Tibial artery (tissue), 4 donors: ENCODE results near the gene TIAM2.

Source experiments
- DNase-seq, 2 donors: peaks; one replicate each; pipeline ENCODE4 v3.0.0-alpha.2; 2019
- H3K27ac ChIP-seq, 2 donors: fragments of 200-600 bp; sonication (generic) in 1 of 2; 1 replicate in 1 of 2; 2 replicates in 1 of 2; pipeline ENCODE4 v1.5.1; 2018 to 2019; ENCODE audit warnings: mild to moderate bottlenecking in 1 of 2
- H3K27me3 ChIP-seq, 2 donors: fragments of 200-600 bp; sonication (generic) in 1 of 2; one replicate each; pipeline versions ENCODE4 v1.5.1 to v1.6.0; 2016 to 2019
- H3K36me3 ChIP-seq, 3 donors: fragments of 200-600 bp; sonication (generic) in 2 of 3; one replicate each; pipeline ENCODE4 v1.5.1; 2016 to 2019; ENCODE audit warnings: mild to moderate bottlenecking in 2 of 3
- H3K4me1 ChIP-seq, 4 donors: fragments of 200-600 bp; sonication (generic) in 2 of 4; 1 replicate in 3 of 4; 2 replicates in 1 of 4; pipeline ENCODE4 v1.5.1; 2016 to 2019
- H3K4me3 ChIP-seq, 2 donors: fragments of 200-600 bp; sonication (generic) in 1 of 2; 1 replicate in 1 of 2; 2 replicates in 1 of 2; pipeline ENCODE4 v1.5.1; 2018 to 2019; ENCODE audit warnings: mild to moderate bottlenecking in 2 of 2
- H3K9me3 ChIP-seq, 3 donors: fragments of 200-600 bp; sonication (generic) in 1 of 3; one replicate each; pipeline ENCODE4 v1.5.1; 2016 to 2019
- CTCF ChIP-seq, 2 experiments: fragments of 200-600 bp in 1 of 2; fragments of 450-650 bp in 1 of 2; IDR thresholded peaks; one replicate each; pipeline ENCODE4 v1.5.1; 2017 to 2019; ENCODE audit warnings: antibody characterized with exemption in 2 of 2, mild to moderate bottlenecking in 1 of 2, moderate library complexity in 1 of 2
- intact Hi-C: fragments of 100-400 bp; cut with DNase I; formaldehyde crosslinking; loops from one replicate; pipeline ENCODE4 v1.15.0; 2023; ENCODE audit warnings: low total_unique reads

The TIAM2 gene

GRCh38 chr6:154995254-154996015, at the start of gene TIAM2:
Gene TIAM2 (plus strand): TSS chr6:154995315. CDS start chr6:155129224, 133,909 bp downstream.
- Histone ChIP-seq H3K27ac (peak within 1 kb of the TSS; percentile 52 to 73), H3K36me3 (no peaks in the 10 kb centered on the region), H3K4me3 (peak within 1 kb of the TSS; percentile 60 to 91), H3K4me1 (peaks cover 0 to 9% (median 4%) of the 10 kb centered on the region in 4 donors), H3K27me3 (no peaks in the 10 kb centered on the region), H3K9me3 (no peaks in the 10 kb centered on the region)
- intact Hi-C loops, result loop anchor here (5.0 kb wide), 1 partner anchor 177 kb away; no protein-coding TSS in a partner anchor
- no peak for DNase-seq
- TF ChIP-seq CTCF (IDR thresholded peaks at IDR 0.05), result no peak

- Histone ChIP-seq H3K4me3 (no peak overlapping the region), H3K36me3 (peaks cover 2 to 36% (median 5%) of the 10 kb centered on the region in 3 donors), H3K4me1 (no peaks in the 10 kb centered on the region), H3K27me3 (no peaks in the 10 kb centered on the region), H3K9me3 (no peaks in the 10 kb centered on the region), H3K27ac (no peak overlapping the region)
- DNase-seq, result no peak
- TF ChIP-seq CTCF (IDR thresholded peaks at IDR 0.05), result no peak
- intact Hi-C loops, result no loop called here
These were observed 44.2 kb upstream of the TIAM2 start for GRCh38 chr6:154950979-154951344.

- H3K27me3 ChIP-seq, result no peaks in the 10 kb centered on the region
These were observed 43.5 kb upstream of the TIAM2 start for GRCh38 chr6:154951345-154952200.

GRCh38 chr6:154953644-154954043, 41.5 kb upstream of the TIAM2 start:
- no peaks in the 10 kb centered on the region for H3K27me3 ChIP-seq
- no peaks in the 10 kb centered on the region for H3K4me1 ChIP-seq
- intact Hi-C loops, result no loop called here
- no peak overlapping the region for H3K4me3 ChIP-seq
- no peak overlapping the region for H3K27ac ChIP-seq
- DNase-seq, result no peak
- peaks cover 0 to 29% (median 5%) of the 10 kb centered on the region in 3 donors for H3K36me3 ChIP-seq
- no peak for TF ChIP-seq CTCF (IDR thresholded peaks at IDR 0.05)
- no peaks in the 10 kb centered on the region for H3K9me3 ChIP-seq

More at GRCh38 chr6:154951345-154952200, 43.5 kb upstream of the TIAM2 start:
- intact Hi-C loops, result no loop called here
- no peaks in the 10 kb centered on the region for H3K9me3 ChIP-seq
- TF ChIP-seq CTCF (IDR thresholded peaks at IDR 0.05), result no peak
- DNase-seq, result no peak
- no peak overlapping the region for H3K4me3 ChIP-seq
- H3K27ac ChIP-seq, result no peak overlapping the region
- H3K4me1 ChIP-seq, result no peaks in the 10 kb centered on the region
- peaks cover 0 to 36% (median 5%) of the 10 kb centered on the region in 3 donors for H3K36me3 ChIP-seq

- intact Hi-C loops, result no loop called here
- Histone ChIP-seq H3K4me1 (no peaks in the 10 kb centered on the region), H3K4me3 (no peak overlapping the region), H3K27me3 (no peaks in the 10 kb centered on the region), H3K36me3 (peaks cover 0 to 29% (median 5%) of the 10 kb centered on the region in 3 donors), H3K27ac (no peak overlapping the region), H3K9me3 (no peaks in the 10 kb centered on the region)
- TF ChIP-seq CTCF (IDR thresholded peaks at IDR 0.05), result no peak
- no peak for DNase-seq
These were observed 40.8 kb upstream of the TIAM2 start for GRCh38 chr6:154954347-154954746.
